Stimulated activated CD4-positive, alpha-beta T cell treated with anti-CD3 and anti-CD28 coated beads, Interleukin-4, amount 100 ng/mL, for 1 hour (primary cell): ENCODE data around the gene CNNM1.

ENCODE experiments used
- DNase-seq: peaks from one replicate; pipeline ENCODE4 v3.0.0-alpha.2; 2020

CNNM1 gene

DNA sequence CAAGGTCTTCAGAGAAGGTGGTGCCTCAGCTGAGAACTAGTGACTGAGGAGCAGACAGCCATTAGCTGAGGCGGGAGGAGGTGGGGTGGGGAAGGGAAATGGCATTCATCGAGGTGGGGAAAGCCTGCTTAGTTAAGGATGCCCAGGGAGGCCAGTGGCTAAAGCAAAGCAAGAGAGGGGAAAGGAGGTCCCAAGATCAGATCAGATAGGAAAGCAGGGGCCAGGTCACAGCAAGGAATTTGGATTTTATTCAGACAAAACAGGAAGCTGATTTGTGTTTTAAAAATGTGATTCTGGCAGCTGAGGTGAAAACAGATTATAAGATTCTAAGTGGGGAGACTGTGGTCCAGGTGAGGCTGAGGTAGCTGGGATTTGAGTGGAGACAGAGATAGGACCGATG, 45.8 kb downstream of the CNNM1 start:
- DNase-seq: no peak

DNA sequence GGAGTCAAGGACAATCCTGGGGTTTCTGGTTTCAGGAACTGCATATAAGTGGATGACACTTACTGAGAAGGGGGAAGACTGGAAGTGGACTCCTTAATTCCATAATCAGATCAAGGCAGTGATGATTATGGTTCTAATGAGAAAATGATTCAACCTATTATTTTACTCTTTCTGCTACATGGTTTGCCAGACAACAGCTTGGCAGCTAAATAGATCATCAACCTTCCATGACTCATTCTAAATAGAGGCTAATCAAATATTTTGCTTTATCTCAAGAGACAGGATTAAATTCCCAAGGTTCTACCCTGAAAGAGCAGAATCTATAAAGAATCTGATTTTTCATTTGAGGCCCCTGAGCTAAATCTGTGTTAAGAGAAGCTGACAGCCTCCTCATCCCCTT, 46.3 kb downstream of the CNNM1 start:
- DNase-seq: no peak

DNA sequence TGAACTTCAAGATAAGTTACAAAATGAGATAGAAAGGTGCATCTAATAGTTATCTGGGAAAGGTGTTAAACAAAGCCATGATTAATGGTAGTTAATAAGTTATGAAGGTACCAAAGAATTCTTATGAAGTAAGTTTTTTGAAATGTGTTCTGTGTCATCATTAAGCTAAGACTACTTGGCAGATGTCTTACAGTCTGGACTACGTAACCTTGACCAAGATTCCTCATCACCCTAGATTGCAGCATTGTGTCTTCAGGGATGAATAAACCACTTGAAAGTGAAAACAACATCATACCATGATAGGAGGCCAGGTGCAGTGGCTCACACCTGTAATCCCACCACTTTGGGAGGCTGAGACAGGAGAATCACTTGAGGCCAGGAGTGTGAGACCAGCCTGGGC, 53.0 kb downstream of the CNNM1 start:
- DNase-seq: no peak

GRCh38 chr10:99387071-99387470, 57.9 kb downstream of the CNNM1 start:
- no peak for DNase-seq

- DNase-seq: no peak
Measured at GRCh38 chr10:99387541-99387940, 58.4 kb downstream of the CNNM1 start.

- DNase-seq: no peak
Measured at GRCh38 chr10:99389729-99390480, 60.7 kb downstream of the CNNM1 start.

DNA sequence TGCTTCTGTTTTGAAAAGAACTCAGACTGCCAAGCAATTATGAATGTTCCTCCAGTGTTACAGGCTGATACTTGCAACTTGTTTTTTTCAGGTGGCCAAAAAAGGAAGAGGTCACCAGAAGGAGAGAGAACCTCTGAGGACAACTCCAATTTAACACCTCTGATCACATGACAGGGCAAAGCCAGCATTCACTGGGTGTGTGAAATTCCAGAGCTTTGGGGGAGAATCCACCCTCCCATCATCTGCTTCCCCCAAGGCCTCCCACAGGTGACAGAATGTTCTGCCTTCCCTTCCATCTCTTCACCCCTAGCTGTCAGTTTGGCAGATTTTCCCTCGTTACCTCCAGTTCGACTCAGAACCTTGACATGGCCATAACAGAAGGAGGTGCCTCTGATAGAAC, 62.2 kb downstream of the CNNM1 start:
- DNase-seq: no peak

DNA sequence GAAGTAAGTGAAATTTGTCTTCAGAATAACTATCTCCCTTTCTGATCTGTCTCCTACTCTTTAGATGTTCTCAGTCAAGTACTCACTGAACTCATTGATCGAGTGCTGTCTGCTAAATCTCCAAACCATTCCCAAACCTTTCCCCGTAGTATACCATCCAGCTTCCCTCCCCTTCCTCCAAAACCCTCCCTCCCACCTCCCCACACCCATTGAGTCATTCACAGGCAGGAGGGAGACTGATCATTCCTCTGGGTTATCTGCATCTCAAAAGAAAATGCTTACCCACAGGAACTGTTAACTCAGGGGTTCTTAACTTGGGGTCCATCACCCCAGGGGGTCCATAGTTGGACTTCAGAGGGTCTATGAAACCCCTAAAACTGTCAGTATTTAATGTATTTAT, 63.9 kb downstream of the CNNM1 start:
- no peak for DNase-seq

DNA sequence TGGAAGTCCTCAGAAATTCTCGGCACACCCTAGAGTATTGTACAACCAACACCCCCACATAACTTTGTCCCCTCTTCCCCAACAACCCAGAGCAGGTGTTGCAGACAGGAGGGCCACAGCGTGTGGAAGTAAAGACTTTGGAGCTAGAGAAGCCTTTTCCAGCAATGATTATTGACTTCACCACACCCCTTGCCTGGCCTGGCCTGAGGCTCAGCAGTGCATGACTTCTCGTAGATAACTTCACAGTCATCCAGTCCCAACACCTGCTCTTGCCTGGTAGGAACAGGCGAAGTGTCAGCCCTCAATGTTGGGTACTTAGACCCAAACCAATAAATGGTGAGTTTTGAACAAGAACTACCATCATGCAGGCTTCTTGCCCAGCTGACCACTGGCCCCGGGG, 64.5 kb downstream of the CNNM1 start:
- DNase-seq: no peak

GRCh38 chr10:99394256-99394655, 65.1 kb downstream of the CNNM1 start:
- DNase-seq: no peak

GRCh38 chr10:99394761-99395386, 65.7 kb downstream of the CNNM1 start:
- no peak for DNase-seq

DNA sequence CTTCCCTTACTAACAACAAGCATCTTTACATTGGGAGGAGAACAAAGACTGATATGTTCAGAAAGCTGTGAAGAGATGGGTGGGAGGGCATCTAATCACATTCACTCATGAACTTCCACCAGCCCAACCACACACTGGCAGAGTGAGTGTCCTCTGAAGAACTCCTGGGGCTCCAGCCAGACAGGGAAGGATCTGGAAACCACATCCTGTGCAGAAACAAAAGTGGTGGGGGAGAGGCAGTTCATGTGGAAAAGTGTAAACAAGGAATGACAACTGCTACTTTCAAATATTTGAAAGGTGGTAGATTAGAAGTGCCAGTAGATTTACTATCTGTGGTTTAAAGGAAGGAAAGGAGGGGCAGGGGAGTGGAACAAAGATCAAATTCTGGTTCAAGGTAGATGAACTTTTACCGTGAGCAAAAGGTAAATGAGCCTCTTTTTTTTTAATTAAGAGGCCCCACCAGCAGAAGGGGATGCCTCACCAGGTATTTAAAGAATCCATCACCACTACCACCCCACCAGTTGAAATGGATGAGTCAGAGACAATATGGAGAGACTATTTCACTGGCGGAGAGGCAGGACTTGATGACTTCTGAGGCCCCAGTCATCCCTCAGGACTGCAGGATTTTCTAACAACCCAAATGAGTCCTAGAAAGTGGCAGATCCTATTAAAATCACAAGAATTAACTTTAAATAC, 66.7 kb downstream of the CNNM1 start:
- DNase-seq: no peak

DNA sequence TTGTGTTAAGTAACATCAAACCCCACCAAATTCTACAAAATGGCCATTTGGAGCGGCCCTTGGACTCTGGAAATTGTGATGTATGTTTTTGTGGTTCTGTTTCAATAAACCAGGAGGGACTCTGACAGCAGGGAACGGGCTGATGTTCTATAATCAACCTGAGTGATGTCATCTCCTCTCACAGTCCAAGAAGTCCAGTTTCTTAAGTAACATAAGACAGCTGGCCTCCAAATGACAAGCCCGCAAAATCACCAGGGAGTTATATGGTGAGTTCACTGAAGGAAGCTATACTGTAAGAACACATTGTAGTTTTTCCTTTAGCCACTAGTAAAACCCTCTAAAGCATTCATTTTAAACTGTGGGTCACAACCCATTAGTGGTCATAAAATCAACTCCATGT, 67.3 kb downstream of the CNNM1 start:
- no peak for DNase-seq

GRCh38 chr10:99399664-99400063, 70.5 kb downstream of the CNNM1 start:
- no peak for DNase-seq

DNA sequence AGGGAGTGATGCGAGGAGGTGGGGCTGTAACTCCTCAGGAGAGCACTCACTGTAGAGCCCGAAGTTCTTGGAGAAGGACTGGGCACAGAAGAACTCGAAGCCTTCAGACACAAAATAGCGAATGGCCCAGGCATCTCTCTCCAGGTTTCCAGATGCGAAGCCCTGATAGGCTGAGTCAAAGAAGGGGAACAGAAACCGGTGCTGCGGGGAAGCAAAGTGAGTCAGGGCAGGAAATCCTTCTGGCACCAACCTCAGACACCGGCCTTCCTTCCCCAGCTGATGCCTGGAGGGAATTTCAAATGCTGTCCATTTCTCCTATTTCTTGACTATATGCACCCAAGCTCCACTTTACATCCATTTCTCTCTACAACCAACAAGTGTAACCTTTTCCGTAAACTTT, 74.5 kb downstream of the CNNM1 start:
- no peak for DNase-seq

GRCh38 chr10:99406149-99406548, 77.0 kb downstream of the CNNM1 start:
- no peak for DNase-seq

- no peak for DNase-seq
Measured at GRCh38 chr10:99410146-99410545, 81.0 kb downstream of the CNNM1 start.

DNA sequence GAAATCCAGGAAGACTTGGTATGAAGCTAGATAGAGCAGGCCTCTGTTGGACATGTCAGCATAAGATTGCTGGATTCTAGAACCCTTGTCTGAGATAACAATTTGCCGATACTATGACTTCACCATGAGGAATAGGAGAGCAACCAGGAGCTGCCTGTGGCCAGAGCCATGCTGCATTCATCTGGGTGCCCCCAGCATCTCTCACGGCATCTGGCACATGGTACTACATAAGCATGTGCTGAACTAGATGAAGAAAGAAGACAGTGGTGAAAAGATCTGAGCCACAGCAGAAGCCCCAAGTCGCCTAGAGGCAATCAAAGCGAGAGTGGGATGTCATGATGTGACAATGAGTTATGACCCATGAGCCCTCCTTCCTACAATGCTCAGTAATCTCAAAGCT, 81.7 kb downstream of the CNNM1 start:
- no peak for DNase-seq

DNA sequence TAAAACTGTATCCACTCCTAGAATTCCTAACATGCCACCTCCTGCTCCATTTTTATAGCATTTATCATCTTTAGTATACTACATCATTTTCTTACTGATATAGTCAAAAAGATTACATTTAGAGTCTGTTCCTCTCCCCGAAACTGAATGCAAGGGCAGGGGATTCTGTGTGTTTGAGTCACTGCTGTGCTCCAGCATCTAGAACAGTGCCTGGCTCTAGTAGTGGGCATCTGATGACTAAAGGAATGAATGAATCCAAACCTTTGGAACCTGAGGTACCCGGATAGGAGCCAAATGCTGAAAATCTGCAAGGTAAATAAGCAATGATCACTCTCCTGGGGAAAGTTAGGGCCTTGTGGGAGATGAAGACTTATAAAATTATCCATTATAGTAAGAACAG, 82.4 kb downstream of the CNNM1 start:
- no peak for DNase-seq

- DNase-seq: no peak
Measured at GRCh38 chr10:99412099-99412498, 82.9 kb downstream of the CNNM1 start.

- no peak for DNase-seq
Measured at GRCh38 chr10:99418910-99419624, 89.9 kb downstream of the CNNM1 start.

- no peak for DNase-seq
Measured at GRCh38 chr10:99419688-99420087, 90.5 kb downstream of the CNNM1 start.

GRCh38 chr10:99421233-99421739, 92.1 kb downstream of the CNNM1 start:
- DNase-seq: no peak
